NCI-H1417 (cell line): ENCODE measurements around the gene DYSF.

Experiments used
- DNase-seq, 3 experiments: peaks; one replicate each; lab custom pipeline; 2025; lab: John Stamatoyannopoulos, UW

DYSF gene

DNA sequence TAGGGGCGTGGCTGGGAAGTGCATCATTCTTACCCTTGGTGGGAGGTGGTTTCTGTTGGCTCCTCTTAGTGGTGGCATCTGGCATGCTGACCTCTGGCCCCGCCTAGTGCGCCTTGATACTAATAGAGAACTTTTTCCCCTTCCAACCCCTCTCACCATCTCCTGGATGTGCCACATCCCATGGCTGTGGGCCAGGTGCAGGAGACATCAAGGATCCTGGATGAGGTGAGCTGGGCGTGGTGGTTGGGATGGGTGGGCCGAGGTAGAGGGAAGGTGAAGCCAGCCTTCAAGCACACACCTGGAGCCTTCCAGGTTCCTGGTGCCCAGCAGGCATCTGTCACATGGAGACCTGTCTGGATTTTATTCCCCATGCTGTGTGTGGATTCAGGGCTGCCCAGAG lies 149.2 kb downstream of the DYSF start:
- no peak for DNase-seq

DNA sequence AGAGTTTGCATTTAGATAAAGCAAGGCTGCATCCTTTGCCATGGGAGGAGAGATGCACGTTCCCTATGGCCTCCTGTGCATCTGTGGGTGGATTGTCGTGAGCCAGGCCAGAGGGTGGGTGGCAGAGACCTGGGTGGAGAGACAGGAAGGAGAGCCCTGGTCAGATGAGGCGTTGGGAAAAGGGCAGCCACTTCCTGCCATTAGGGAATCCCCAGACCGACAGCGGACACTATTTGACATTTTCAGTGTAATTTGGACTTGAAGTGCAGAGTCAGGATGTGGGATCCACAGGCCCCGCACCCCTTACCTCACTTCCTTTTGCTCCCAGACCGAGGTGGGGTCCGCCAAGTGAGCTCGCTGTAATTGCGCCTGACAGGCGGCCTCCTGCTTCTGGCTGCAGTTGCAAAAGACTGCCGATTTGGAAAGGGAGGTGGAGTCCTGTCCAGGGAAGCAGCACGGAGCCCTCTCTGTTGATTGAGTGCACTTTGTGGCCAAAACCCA lies 150.0 kb downstream of the DYSF start:
- DNase-seq, result no peak

DNA sequence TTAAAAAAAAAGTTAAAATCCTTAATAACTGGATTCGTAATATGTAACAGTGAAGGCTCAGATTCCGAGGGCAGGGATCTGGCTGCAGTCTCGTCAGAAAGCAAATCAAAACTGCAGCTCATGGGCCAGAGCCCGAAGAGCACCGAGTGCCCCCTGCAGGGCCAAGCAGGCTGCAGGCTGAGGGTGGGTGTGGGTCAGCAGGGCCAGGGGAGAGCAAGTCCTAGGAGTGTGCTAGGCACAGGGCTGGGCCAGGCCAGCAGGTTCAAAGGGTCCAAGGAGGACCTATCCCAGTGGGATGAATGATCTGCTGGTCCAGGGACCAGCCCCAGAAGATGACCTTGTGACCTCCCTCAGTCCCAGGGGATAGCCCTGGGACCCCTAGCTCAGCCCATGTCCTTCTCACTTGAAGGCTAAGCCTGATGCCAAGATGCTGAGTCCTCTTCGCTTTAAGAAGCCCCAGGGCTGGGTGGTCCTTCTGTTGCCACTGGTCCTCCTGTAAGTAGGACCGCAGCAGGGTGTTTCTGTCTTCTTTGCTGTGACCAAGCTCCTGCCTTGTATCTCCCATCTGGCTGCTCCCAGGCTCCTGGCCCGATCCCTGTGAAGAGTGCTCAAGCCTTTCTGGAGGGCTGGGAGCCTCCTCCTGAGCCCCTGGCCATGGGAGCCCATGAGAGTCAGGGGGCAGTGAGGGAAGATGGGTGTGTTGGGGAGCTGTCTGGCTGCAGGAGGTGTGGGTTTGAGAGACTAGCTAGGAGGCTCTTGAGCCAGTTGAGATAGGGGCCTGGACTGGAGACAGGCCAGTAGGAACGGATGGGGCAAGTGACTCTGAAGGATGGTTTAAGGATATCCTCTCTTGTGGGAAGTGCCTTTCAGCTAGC lies 150.7 kb downstream of the DYSF start:
- DNase-seq, result no peak

GRCh38 chr2:71604726-71605120 lies 151.4 kb downstream of the DYSF start:
- no peak for DNase-seq

GRCh38 chr2:71605173-71605641 lies 151.8 kb downstream of the DYSF start:
- peak in 1 of 3 experiments; percentile 44 for DNase-seq

GRCh38 chr2:71605781-71606241 lies 152.4 kb downstream of the DYSF start:
- peak in 1 of 3 experiments; percentile 44 for DNase-seq

GRCh38 chr2:71606244-71606643 lies 152.9 kb downstream of the DYSF start:
- no peak for DNase-seq

GRCh38 chr2:71607151-71607889 lies 154.0 kb downstream of the DYSF start:
- no peak for DNase-seq

DNA sequence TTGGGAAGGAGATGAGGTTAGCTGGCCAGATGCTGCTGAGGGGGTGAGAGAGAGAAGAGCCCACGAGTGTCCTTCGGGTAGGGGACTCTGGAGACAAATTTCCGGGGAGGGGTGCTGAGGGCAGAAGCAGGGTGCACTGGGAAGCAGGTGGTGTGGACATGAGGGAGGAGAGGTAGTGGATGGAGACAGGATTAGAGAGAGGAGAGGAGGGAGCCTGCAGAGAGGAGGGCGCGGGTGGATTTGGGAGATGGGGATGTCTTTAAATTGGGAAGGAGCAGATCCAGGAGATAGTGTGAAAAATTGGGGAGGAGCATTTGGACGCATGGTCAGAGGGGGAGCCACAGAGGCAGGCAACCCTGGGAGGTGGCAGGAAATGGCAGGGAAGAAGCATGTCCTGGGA lies 154.7 kb downstream of the DYSF start:
- no peak for DNase-seq

GRCh38 chr2:71608441-71608840 lies 155.1 kb downstream of the DYSF start:
- no peak for DNase-seq

DNA sequence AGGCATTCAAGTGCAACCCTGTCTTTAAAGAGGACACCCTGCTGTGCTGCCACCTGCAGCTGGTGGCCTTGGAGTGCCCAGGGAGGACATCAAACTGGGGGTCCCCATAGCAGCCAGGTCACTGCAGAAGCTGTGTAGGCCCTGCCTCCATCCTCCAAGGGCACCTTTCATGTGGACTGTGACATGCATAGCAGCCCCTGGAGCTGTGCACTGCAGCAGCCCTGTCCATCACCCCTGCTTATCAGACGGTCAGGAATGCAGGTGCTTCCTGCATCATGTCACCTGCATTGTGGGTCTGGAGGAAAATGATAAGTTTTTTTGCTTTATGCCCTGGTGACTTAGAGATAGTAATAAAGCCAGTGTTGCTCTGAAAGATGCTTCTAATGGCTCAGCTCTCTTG lies 155.7 kb downstream of the DYSF start:
- peak in 1 of 3 experiments; percentile 36 for DNase-seq

- no peak for DNase-seq
These were observed 156.1 kb downstream of the DYSF start for GRCh38 chr2:71609441-71609840.

DNA sequence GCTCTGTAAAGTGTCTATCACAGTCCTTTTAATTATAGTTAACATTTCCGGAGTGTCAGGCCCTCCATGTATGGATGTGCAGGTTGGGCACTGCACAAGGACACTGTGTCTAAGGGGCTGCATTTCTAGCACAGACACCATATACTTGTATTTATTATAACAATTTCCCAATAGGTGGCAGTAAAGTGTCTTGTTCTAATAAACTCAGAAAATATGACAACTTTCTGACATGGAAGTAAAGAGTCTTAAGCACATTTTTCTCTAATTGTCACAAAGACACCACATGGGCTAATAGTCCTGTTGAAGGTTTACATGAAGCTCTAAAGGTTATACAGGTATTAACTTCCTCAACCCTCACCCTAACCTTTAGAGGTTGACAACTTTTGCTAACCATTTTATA lies 156.6 kb downstream of the DYSF start:
- peak in 2 of 3 experiments; percentile 1 to 25 for DNase-seq

- DNase-seq, result no peak
These were observed 157.3 kb downstream of the DYSF start for GRCh38 chr2:71610671-71611070.

DNA sequence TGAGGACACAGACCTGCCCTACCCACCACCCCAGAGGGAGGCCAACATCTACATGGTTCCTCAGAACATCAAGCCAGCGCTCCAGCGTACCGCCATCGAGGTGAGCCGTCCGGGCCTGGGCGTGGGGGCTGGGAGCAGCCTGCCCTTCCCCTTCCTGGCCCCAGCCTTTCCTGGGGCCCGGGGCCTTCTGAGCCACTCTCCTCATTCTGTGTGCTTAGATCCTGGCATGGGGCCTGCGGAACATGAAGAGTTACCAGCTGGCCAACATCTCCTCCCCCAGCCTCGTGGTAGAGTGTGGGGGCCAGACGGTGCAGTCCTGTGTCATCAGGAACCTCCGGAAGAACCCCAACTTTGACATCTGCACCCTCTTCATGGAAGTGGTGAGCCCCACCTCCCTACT lies 157.9 kb downstream of the DYSF start:
- no peak for DNase-seq

DNA sequence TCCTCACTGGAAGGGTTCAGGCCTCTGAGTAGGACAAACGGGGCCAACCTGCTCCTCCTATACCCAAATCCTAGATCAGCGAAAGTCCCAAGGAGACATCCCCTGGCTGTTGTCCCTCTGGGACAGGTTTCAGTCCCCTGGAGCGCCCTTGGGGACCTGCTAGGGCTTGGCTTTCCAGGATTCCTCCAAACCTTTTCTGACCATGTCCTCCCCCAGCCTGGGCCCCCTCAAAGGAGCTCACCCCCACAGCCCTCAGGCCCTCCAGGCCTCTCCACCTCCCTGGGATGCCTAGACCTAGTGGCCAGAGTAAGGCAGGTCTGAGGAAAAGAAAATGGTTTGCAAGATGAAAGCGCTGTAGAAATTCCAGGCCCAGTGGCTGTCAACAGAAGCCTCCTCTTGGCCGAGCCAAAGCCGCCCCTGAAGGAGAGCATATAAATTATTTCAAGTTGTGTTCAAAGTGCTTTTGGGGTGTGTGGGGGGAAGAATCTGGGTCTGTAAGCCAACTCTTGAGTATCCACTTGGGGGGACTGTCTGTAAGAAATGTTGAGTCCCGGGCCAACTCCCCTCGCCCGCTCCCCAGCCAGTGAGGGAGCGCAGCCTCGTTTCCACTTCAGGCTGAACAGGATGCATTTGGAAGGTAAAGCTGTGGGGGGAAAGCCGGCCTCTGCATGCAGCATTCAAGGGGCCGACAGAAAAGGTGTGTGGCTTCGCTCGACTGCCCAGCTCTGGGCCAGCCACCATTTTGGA lies 158.6 kb downstream of the DYSF start:
- DNase-seq, result no peak

- no peak for DNase-seq
These were observed 159.4 kb downstream of the DYSF start for GRCh38 chr2:71612581-71613402.

- no peak for DNase-seq
These were observed 160.1 kb downstream of the DYSF start for GRCh38 chr2:71613403-71613952.

- DNase-seq, result no peak
These were observed 160.9 kb downstream of the DYSF start for GRCh38 chr2:71613953-71614925.
